Right atrium auricular region (tissue), 2 donors: ENCODE data around the gene CD4. TPM values are rescaled to one million over a fixed set of nuclear protein-coding genes. Genes with fewer than 3 reads are reported as not detected.

Experiments
- DNase-seq: peaks from one replicate; pipeline ENCODE4 v3.0.0-alpha.2; 2019; ENCODE audit warnings: low spot score
- H3K27ac ChIP-seq, 2 donors: fragments of 200-600 bp; sonication (generic); 1 replicate in 1 of 2; 2 replicates in 1 of 2; pipeline ENCODE4 v1.5.1; 2016 to 2019
- H3K27me3 ChIP-seq, 2 donors: fragments of 200-600 bp; sonication (generic); one replicate each; pipeline versions ENCODE4 v1.5.1 to v1.6.0; 2017 to 2019
- H3K36me3 ChIP-seq: fragments of 200-600 bp; sonication (generic); one replicate; pipeline ENCODE4 v1.5.1; 2016
- H3K4me1 ChIP-seq, 2 donors: fragments of 200-600 bp; sonication (generic); one replicate each; pipeline versions ENCODE4 v1.5.1 to v1.6.0; 2017 to 2019
- H3K4me3 ChIP-seq, 2 donors: fragments of 200-600 bp; sonication (generic); 1 replicate in 1 of 2; 2 replicates in 1 of 2; pipeline ENCODE4 v1.5.1; 2017 to 2019; ENCODE audit warnings: mild to moderate bottlenecking in 1 of 2, moderate library complexity in 1 of 2
- H3K9me3 ChIP-seq, 2 donors: fragments of 200-600 bp; sonication (generic); one replicate each; pipeline ENCODE4 v1.5.1; 2019
- total RNA-seq, 2 donors: library from RNA; depleted of rRNA; stranded (reverse); fragments of >200 nt; gene quantifications; one replicate each; pipeline ENCODE4 v1.1.0, GENCODE V29; 2016
- TF ChIP-seq, protein P1 (sequence below), 2 donors: fragments of 200-600 bp; sonication (generic); IDR thresholded peaks; one replicate each; pipeline ENCODE4 v1.5.1; 2019; ENCODE audit warnings: antibody characterized with exemption in 2 of 2

Gene CD4
- total RNA-seq, 2 donors from 2014 or later = 3.2 to 7.3 TPM

DNA sequence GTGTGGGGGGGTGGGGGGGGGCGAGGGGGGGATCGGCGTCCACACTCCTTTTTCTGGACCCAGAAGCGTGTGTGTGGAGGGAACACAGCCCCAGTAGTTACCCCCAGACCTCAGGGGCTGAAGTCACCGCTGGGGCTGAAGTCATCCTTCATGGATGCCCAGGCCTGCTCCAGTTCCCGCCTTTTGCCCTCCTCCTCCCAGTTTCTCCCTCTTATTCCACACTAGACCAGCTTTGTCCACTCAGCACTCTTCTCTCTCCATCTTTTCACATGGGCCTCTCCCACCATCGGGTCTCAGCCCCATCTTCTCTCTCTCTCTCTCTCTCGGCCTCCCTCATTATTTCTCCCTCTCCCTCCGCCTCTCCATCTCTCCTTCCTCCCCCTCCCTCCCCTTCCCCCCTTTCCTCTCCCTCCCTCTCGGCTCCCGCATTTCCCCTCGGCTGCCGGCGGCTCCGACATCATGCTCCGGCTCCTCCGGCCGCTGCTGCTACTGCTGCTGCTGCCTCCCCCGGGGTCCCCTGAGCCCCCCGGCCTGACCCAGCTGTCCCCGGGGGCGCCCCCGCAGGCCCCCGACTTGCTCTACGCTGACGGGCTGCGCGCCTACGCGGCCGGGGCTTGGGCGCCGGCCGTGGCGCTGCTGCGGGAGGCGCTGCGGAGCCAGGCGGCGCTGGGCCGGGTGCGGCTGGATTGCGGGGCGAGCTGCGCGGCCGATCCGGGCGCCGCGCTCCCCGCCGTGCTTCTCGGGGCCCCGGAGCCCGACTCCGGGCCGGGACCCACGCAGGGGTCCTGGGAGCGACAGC, 38.9 kb downstream of the CD4 start, which contains the start of gene P3H3:
Gene P3H3, plus strand, starts transcription at position 426 of the 799 bp plus-strand sequence. Its CDS starts 34 bp downstream, at position 460.
- peak within 1 kb of the TSS; percentile 75 to 83 for H3K4me3 ChIP-seq
- DNase-seq = no peak
- H3K27me3 ChIP-seq = no peaks in the 10 kb centered on the region
- H3K9me3 ChIP-seq = no peaks in the 10 kb centered on the region
- TF ChIP-seq, protein P1, sequence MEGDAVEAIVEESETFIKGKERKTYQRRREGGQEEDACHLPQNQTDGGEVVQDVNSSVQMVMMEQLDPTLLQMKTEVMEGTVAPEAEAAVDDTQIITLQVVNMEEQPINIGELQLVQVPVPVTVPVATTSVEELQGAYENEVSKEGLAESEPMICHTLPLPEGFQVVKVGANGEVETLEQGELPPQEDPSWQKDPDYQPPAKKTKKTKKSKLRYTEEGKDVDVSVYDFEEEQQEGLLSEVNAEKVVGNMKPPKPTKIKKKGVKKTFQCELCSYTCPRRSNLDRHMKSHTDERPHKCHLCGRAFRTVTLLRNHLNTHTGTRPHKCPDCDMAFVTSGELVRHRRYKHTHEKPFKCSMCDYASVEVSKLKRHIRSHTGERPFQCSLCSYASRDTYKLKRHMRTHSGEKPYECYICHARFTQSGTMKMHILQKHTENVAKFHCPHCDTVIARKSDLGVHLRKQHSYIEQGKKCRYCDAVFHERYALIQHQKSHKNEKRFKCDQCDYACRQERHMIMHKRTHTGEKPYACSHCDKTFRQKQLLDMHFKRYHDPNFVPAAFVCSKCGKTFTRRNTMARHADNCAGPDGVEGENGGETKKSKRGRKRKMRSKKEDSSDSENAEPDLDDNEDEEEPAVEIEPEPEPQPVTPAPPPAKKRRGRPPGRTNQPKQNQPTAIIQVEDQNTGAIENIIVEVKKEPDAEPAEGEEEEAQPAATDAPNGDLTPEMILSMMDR (IDR thresholded peaks at IDR 0.05) = no peak
- peak within 1 kb of the TSS; percentile 84 to 91 for H3K27ac ChIP-seq
- peaks cover under 1% of the 10 kb centered on the region for H3K36me3 ChIP-seq
- peaks cover 0 to 39% of the 10 kb centered on the region in 2 donors for H3K4me1 ChIP-seq

DNA sequence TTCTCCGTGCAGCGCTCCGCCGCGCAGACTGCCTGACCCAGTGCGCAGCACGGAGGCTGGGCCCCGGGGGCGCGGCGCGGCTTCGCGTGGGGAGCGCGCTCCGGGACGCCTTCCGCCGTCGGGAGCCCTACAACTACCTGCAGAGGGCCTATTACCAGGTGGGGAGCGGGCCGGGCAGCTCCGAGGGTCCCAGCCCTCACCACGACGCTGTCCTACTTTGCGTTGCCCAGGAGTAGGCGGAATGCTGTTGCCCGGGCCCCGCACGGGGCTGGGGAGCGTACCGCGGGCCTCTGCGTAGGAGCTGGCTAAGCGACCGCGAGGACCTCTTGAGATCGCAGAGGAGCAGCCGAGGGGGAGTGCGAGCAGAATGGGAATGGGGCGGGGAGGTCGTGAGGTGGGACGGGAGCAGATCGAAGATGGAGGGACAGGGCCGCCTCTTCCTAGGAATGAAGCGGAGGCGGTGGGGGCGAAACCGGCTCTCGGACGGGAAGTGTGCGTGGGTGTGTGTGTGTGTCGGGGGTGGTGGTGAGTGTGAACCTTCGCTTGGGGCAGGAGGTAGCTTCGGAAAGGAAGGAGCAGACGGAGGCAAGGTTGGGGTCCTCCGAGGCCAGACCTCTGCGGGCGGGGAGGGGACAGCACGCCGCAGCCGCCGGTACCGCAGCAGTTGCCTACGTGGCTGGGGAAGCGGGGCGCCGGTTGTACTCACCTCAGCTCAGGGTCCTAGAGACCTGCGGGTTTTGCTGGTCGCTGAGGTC, 39.6 kb downstream of the CD4 start:
- TF ChIP-seq, protein P1 (IDR thresholded peaks at IDR 0.05) = no peak
- H3K9me3 ChIP-seq = no peaks in the 10 kb centered on the region
- DNase-seq = no peak
- peaks cover 0 to 39% of the 10 kb centered on the region in 2 donors for H3K4me1 ChIP-seq
- peaks cover 8% of the 10 kb centered on the region for H3K36me3 ChIP-seq
- no peaks in the 10 kb centered on the region for H3K27me3 ChIP-seq
- H3K4me3 ChIP-seq = peak overlapping the region; percentile 75 to 83
- H3K27ac ChIP-seq = peak overlapping the region; percentile 84 to 91

DNA sequence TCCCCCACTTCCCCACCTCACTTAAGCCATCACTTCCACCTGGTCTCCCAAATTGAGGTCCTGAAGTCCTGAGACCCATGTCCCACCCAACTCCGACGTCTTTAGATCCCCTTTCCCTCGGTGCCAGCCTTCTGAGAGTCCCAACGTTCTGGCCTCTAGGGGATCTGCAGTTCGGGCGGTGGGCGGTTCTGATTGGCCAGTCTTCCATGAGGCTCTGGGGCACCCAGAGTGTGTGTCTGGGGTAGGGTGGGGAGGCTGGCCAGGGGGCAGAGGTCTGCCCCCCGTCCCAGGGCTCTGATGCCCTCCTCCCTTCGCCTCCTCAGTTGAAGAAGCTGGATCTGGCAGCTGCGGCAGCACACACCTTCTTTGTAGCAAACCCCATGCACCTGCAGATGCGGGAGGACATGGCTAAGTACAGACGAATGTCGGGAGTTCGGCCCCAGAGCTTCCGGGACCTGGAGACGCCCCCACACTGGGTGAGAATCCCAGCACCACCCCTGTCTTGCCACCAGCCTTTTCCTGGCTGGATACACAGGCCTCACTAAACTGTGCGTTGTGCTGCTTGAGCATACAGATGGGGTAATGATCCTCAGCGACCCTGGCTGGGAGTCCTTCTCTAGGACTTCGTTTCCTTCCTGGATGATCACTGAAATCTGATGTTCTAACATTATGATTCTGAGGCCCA, 40.4 kb downstream of the CD4 start:
- H3K4me1 ChIP-seq = peaks cover 0 to 39% of the 10 kb centered on the region in 2 donors

DNA sequence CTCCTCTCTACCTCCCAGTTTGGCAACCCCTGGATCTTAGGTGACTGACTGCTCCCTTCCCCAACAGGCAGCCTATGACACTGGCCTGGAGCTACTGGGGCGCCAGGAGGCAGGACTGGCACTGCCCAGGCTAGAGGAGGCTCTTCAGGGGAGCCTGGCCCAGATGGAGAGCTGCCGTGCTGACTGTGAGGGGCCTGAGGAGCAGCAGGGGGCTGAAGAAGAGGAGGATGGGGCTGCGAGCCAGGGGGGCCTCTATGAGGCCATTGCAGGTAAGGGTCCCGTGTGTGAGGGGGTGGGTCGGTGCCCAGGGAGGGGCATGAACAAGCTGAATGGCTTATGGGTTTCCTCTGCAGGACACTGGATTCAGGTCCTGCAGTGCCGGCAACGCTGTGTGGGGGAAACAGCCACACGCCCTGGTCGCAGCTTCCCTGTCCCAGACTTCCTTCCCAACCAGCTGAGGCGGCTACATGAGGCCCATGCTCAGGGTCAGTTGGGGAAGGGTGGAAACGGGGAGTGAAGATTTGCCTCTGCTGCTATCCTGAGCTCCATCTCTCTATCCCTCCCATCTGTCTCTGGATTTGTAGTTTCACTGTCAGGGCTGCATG, 41.1 kb downstream of the CD4 start:
- TF ChIP-seq, protein P1 (IDR thresholded peaks at IDR 0.05) = no peak
- Histone ChIP-seq H3K36me3 (peaks cover 8% of the 10 kb centered on the region), H3K9me3 (no peaks in the 10 kb centered on the region), H3K27me3 (no peaks in the 10 kb centered on the region), H3K27ac (peak overlapping the region in 1 of 2 donors; percentile 84), H3K4me3 (no peak overlapping the region), H3K4me1 (peaks cover 0 to 33% of the 10 kb centered on the region in 2 donors)
- no peak for DNase-seq

More for the DNA sequence above, 40.4 kb downstream of the CD4 start:
- no peak for DNase-seq
- Histone ChIP-seq H3K9me3 (no peaks in the 10 kb centered on the region), H3K4me3 (peak overlapping the region; percentile 75 to 83), H3K36me3 (peaks cover 8% of the 10 kb centered on the region), H3K27me3 (no peaks in the 10 kb centered on the region), H3K27ac (peak overlapping the region; percentile 84 to 91)
- TF ChIP-seq, protein P1 (IDR thresholded peaks at IDR 0.05) = no peak

DNA sequence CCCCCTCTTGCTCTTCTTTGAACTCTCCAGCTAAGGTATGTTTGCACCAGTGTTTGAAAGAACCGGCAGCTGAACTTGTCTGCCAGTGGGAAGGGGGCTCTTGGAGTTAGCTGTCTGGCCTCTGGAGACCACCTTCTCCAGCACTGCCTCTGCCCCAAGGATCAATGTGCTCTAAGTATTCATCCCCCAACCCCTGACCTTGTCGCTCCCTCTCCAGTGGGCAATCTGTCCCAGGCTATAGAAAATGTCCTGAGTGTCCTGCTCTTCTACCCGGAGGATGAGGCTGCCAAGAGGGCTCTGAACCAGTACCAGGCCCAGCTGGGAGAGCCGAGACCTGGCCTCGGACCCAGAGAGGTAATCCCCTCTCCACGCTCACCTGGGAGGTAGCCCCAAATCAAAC, 41.7 kb downstream of the CD4 start:
- Histone ChIP-seq H3K9me3 (no peaks in the 10 kb centered on the region), H3K27me3 (no peaks in the 10 kb centered on the region), H3K36me3 (peaks cover 12% of the 10 kb centered on the region), H3K27ac (no peak overlapping the region), H3K4me1 (peaks cover 0 to 33% of the 10 kb centered on the region in 2 donors), H3K4me3 (no peak overlapping the region)
- DNase-seq = no peak
- TF ChIP-seq, protein P1 (IDR thresholded peaks at IDR 0.05) = no peak
